GM18502 (cell line): ENCODE results near the gene ERC2.

Source experiments
- ATAC-seq: cut with Tn5 transposase; IDR thresholded peaks from one replicate; pipeline ENCODE4 v1.9.1; 2021; ENCODE audit warnings: mild to moderate bottlenecking; ENCODE audit not compliant: unreplicated experiment, poor library complexity

ERC2 gene

DNA sequence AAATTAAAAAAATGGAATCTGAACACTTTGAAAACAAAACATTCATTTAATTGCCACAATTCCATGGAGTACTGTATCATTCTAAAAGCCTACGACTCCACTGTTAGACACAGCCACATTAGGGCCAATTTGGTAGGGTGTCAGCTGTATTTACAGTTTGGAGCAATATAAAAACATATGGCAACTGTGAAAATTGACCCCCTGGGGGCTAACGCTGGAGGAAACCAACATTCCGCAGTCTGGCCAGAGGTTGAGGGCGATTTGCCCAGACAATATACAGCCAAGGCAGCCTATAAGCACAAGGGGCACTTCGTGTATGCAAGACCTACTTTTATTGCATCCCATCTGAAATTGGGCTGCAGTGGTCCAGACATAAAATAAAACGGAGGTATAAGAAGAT, 504.7 kb downstream of the ERC2 start:
- no peak for ATAC-seq

DNA sequence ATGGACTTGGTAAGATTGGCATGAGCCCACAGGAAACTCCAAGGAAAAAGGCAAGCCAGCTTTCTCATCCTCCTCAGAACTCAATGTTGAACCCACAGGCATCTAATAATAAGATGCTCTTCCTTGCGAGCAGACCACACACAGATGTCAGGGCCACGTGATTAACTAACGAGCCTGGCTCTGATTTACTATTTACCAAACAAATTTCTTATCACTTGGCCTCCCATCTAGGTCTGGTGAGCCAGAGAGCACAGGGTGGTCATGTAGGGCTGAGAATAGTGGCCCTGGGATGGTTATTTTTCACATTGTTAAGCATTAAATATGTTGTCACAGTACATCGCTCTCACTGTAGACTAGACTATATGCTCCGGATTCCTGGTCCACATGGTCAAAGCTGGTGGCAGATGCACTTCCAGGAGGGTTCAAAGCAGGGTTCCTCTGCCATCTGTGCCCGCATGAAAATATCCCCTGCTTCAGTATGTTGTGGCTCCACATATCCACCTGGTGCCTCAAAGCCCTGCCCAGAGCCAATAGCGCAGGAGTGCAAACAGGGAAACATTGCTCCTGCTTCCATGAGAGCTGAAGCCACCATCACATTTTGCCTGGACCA, 508.7 kb downstream of the ERC2 start:
- no peak for ATAC-seq

DNA sequence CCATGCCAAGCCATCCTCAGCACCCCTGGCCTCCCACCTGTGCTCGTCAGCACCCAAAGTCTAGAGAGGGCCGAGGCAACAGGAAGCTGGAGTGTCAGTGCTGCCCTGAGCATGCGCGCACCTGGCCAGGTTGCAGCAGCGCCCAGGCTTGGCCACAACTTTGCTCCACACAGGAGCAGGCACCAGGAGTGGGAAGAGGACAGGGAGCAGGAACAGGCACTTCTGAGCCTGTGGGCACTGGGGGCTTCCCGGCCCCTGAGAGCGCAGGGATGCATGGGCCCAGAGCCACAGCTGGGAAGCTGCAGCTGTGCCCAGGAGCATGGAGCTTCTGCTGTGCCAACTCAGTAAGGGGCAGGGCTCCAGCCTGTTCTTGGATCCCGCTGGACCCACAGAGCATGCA, 509.7 kb downstream of the ERC2 start:
- ATAC-seq = no peak

DNA sequence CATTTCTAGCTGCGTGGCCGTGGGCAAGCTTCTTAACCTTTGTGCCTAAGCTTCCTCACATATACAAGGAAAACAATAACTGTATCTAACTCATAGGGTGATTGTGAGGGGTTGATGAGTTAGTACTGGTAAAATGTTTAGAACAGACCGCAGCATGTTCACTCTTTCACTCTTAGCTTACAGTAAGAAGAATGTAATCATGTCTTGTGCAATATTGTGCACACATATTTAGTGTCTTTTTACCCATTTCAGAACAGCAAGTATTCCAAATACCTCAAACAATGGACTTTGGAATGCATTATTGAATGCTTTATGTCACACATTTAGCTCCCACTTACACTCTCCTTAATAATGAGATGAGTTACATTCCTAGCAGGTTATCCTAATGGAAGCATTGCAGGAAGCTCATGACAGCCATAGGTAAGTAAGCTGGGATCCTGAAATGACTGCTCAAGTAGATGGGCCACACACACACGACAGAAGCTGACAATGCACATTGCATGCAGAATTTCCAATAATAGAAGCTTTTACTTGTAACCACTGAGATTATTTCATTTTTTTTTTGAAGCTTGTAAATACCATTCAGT, 512.3 kb downstream of the ERC2 start:
- ATAC-seq = no peak

DNA sequence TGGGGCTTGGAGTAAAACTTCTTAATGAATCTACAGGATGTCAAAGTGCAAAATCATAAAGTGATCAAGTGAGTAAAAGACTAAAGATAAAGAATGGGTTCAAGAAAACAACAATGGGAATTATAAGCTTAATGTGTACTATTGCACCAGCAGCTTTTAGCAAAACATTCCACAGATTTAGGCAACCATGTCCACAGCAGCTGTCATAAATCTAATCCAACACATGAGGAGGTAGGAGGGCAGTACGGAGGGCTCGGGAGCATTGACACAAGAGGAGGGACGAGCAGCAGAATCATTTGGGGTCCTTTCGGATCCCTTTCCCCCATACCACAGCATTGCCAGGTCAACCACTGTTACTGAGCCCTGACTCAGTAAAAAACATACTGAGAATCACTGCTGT, 516.9 kb downstream of the ERC2 start:
- no peak for ATAC-seq

DNA sequence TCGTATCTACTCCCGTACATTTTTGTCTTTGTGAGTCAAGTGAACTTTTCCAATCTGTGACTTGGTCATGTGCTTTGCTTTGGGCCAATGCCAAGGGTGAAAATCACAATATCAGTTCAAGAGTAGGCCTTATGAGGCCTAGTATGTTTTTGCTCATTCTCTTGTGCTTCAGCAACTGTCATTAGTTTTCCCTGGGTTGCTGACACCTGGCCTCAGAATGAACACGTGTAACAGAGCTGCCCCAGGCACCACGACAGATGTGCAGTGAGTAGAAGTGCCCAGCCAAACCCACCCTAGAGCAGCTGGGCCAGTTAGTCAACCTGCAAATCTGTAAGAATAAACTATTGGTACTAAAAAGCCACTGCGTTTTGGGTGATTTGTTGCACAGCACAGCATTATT, 520.9 kb downstream of the ERC2 start:
- no peak for ATAC-seq

DNA sequence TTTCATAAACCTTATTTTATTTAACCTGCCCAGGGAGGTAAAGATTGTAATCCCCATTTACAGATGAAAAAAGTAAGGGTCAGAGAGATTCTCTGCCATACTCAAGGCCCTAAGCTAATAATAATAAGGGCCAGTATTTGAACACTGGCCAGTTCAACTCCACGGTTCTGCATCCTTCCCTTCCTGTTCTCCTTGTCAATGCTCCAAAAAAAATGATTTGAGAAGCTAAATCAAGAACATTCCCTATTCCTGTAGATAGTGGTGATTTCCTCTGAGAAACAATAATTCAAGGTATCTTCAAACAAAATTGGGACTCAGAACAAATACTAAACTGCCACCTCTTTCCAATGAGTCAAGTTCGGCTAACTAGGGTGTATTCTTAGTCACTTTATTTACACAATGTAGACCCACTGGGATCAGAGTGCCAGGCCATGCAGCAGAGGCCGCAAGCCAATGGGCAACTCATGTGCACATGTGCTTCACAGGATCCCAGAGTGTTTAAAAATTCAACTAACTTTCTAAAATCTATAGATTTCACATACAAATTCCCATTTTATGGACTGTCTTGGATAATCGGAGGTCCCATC, 521.6 kb downstream of the ERC2 start:
- ATAC-seq = no peak

DNA sequence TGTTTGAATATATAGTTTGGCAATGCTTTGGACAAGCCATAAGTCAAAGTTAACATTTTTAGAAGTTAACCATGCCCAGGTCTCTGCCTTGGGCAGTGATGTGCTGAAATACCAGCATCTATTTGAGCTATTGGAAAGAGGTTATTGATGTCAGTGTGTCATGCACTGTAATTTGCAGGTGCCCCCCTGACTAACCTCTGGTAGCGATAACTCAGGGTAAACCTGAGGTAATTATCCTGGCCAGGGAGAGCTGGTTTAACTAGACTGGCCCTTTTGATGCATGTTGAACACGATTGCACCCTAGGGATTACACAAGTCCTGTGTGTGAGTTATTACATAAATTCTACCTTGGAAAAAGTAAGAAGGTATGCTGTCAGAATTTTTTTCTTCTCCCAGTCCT, 525.4 kb downstream of the ERC2 start:
- ATAC-seq = no peak

DNA sequence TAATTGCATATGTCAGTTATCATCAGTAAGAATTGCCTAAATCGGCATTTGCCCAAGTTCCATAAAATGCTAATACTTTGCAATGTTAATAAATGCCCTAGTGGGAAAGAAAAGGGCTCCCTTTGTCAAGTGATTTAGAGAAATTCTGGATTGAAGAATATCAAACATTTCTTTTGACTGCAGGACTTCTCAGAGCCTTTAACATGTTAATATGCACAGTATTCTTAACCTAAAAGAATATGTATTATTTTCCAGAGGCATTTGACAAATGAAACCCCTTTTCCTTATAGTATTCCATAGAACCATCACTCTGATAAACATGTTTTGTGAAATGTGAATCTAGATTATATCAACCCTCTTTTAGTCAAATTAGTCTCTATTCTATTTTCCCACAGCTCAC, 529.0 kb downstream of the ERC2 start:
- ATAC-seq = no peak

DNA sequence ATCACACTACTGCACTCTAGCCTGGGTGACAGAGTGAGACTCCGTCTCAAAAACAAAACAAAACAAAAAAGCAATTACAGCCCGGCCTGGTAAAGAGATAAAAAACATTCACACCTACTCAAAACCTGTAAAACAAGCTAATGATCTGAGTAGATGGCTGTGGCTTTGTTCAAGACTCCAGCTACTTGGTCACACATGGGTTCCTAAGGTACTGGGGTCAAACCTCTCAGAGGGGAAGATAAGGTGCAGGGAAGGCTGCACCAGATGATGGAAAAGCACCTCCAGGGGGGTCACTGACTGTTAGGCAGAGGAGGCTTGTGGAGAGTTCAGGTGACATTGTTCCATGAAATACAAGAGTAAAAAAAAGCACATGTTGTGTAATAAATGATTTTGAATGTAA, 531.0 kb downstream of the ERC2 start:
- ATAC-seq = no peak

DNA sequence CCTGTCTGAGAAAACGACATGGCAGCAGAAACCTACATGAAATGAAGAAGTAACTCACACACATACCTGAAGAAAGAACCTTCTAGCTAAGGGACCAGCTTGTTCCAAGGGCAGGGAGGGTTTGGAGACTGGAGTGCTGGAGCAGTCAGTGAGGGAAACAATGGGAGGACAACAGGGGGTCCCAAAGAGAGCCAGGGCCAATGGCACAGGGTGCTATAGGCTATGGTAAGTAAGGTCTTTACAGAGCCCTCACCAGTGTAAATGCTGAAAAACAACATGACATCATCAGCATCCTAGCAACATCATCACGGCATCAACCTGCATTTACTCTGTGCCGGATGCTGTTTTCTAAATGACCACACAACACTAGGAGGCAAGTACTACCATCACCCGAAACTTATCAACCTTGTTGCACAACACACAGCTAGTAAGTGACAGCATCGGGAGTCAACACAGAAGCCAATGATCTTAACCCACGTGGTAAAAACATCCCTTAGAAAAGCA, 531.7 kb downstream of the ERC2 start:
- no peak for ATAC-seq

DNA sequence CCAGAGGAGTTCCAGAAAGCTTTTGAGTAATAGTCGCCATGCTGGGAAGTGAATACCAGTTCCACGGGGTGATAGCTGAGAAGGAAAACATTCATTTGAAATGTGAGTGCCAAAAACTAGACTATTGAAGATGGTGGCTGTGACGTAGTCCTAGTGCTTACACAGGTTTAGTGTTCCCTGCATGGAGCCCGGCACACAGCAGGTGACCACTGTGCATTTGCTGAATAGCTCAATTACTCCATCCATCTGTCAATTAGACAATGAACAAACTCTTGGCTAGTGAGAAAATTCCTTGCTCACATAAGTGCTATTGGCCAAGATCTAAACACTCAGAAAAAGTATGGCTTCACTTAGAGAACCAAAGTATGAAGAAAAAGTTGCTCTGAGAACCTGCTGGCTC, 533.0 kb downstream of the ERC2 start:
- no peak for ATAC-seq

DNA sequence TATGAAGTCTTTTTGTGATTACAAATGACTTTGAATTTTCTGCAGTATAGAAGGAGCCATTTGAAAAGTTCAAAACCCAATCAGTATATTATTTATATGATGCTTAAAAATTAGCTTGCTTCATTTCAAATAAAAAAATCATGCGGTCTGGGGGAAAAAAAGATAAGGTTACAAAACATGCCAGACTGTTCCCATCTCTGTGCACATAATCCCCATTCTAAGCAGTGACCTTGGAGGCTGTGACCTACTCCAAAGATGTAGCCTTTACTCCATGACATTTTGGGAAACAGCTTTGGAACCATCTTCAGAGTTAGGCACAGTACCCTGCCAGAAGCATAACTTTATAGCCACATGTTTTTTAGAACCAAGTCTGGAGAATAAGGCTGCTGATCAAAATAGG, 533.5 kb downstream of the ERC2 start:
- no peak for ATAC-seq

DNA sequence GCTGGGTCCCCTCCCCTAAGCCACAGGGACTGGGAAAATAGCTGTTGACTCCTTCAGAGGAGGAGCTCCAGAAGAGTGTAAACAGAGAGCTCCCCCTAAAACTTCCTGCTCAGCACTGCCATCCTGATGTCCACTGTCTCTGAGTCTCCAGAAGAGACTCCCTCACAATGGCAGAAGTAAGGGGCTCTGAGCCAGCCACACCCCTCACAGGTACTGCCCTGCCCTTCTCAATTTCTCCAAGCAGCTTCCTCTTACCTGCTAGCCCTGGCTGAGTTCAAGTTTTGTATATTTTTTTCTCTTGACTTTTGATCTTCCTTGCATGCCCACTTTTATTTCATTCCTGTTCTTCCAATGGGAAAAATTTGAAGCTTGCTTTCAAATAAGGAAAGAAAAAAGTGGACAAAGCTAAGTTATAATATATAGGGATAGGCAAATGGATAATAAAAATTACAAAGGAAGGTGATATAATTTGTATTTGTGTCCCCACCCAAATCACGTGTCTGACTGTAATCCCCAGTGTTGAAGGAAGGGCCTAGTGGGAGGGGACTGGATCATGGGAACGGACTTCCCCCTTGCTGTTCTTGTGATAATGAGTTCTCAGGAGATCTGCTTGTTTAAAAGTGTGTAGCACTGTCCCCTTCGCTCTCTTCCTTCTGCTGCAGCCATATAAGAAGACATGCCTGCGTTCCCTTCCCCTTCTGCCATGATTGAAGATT, 539.0 kb downstream of the ERC2 start:
- no peak for ATAC-seq

DNA sequence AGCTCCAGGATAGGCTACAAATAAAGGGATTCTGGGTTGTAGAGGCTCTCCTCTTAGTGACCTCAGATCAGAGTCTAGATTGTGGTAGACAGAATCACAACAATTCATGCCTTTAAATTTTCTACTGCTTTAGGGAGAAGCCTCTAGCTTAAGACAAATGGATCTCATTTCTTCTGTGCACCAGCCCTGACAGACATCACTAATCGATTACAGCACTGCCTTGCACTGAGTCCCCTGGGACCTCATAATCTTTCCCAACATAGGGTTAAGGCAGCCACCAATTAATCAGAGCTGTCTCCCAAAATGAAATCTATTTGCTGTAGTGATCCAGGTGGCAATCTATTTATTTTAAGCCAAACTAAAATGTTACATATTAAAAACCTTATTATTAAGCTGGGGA, 544.6 kb downstream of the ERC2 start:
- no peak for ATAC-seq

DNA sequence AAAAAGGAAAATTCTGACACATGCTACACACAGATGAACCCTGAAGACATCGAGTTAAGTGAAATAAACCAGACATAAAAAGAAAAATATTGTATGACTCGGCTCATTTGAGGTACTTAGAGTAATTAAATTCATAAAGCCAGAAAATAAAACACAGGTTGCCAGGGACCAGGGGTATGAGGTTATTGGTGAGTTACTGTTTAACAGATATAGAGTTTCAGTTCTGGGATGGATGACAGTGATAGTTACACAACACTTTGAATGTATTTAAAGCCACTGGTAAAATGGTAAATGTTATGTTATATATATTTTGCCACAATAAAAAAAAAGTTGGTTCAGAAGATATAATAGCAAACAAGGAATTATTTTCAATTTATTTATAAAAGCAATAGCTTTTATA, 545.1 kb downstream of the ERC2 start:
- no peak for ATAC-seq

DNA sequence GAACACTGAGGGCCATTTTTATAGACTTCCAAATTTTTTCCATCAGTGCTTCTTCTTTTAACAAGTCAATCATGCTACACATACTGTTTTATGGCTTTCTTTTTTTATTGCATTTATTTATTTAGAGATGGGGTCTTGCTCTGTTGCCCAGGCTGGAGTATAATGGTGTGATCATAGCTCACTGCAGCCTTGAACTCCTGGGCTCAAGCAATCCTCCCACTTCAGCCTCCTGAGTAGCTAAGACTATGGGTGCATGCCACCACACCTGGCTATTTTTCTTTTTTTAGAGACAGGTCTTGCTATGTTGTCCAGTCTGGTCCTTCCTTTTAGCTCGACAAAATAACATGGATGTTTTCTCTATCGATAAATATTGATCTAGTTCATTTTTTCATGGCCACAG, 555.4 kb downstream of the ERC2 start:
- no peak for ATAC-seq

DNA sequence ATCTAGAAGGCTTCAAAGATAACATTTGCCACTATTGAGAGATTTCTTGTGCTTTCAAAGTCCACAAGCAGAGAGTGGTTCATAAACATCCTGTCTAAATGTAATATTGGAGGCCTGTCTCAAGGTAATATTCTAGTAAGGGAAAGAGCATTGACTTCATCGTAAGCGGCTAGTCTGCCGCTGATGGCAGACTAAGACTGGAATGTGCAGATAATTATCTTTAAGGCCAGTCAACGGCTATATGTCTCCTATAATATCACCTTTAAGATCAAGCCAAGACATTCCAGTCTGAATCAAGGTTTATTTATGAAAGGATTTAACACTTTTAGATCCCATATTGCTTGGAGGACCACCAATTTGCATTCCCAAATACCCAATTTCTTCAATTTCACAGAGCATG, 557.0 kb downstream of the ERC2 start:
- no peak for ATAC-seq

DNA sequence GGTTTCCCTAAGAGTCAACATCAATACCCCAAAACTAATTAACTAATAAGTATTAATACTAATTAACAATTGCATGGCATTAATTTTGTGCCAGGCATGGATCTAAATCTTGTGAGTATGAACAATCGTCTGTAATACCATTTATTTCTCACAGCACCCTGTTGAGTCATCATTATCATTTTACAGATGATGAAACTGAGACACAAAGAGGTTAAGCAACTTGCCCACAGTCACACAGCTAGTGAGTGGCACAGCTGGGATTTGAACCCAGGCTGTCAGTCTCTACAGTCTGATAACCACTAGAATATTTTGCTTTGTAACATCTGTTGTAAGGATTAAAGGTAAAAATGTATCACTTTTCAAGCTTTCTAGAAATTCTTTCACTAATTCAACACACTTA, 557.7 kb downstream of the ERC2 start:
- ATAC-seq = no peak

DNA sequence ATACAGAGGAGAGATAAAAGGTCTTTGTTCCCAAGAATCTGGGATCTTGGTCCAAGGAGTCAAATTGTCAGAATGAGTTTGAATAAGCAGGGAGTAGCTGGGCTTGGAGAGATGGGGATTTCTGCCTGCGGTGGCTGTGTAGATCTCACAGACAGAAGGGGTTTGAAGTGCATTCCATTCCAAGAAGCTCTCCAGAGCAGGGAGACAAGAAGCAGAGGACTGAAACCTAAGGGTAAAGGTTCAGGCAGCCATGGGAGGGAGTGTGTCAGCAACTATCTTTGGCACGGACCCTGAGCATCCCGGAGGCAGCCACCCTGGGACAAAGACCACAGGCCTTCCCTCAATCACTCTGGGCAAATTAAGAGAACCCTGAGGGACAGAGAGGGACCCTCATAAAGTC, 558.9 kb downstream of the ERC2 start:
- no peak for ATAC-seq

DNA sequence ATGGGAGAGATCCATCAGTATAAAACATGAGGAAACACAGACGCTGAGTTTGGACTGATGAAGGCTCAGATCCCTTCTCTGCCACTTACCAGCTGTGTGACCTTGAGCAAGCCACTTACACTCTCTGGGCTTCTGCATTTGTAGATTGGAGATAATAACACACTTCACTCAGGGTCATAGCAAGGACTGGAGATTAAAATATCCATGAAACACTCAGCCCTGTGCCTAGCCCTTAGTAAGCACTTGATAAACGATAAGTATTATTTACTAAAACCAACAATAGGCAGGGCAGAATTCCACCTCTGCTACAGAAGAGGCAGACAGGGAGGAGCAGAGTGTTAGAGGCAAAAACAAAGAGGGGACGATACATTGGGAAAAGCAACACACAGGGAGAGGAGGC, 560.7 kb downstream of the ERC2 start:
- ATAC-seq = no peak

DNA sequence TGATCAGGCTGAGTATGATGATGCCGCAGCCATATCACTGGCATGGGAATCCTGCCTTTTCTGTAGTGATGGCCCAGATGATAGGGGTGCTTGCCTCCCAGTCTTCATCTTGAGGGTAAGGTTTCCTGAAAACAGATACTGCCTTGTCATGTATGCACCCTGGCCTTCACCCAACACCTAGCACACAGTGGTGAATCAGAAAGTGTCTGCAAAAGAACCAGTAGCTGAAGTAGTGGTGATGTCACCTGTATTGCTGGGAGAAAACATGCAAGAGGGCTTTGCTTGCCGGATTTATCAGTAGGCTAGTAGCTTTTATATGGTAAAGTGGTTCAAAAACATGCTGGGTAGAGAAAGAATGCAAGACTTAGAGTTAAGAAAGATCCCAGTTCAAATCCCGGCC, 561.4 kb downstream of the ERC2 start:
- no peak for ATAC-seq
